HG02610 (cell line): ENCODE measurements around the gene BHLHE40.

ENCODE experiments used
- ATAC-seq: cut with Tn5 transposase; IDR thresholded peaks from one replicate; pipeline ENCODE4 v1.9.1; 2021; ENCODE audit warnings: mild to moderate bottlenecking, moderate library complexity; ENCODE audit not compliant: unreplicated experiment

Gene BHLHE40

GRCh38 chr3:5016211-5017161 is 37.2 kb downstream of the BHLHE40 start:
- peak; percentile 38 for ATAC-seq

DNA sequence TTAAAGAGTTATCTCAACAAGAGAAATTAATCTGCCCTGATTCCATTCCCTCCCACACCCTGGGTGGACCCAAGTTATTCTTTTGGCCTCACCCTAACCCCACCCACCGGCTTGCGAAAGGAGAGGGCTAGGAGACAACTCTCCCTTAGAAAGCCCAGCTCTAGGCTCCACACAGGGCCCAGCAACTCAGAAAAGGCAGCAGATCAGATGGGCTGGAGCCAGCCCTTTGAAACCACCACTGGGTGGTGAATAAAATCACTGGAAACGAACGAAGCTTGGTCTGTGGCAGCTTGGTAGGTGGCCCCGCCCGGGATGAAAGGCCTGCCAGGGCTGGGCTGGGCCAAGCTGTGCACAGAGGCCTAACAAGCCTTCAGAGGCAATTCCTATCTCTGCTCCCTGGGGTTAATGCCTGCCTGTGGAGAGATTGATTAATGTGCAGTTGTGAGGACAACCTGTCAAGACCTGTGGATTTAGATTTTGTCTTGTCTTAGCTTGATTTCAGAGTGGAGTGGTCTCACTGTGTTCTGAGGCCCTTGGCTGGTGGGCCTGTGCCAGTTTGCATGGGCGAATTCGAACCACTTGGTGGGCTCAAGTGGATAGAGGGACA is 38.8 kb downstream of the BHLHE40 start:
- ATAC-seq = no peak

DNA sequence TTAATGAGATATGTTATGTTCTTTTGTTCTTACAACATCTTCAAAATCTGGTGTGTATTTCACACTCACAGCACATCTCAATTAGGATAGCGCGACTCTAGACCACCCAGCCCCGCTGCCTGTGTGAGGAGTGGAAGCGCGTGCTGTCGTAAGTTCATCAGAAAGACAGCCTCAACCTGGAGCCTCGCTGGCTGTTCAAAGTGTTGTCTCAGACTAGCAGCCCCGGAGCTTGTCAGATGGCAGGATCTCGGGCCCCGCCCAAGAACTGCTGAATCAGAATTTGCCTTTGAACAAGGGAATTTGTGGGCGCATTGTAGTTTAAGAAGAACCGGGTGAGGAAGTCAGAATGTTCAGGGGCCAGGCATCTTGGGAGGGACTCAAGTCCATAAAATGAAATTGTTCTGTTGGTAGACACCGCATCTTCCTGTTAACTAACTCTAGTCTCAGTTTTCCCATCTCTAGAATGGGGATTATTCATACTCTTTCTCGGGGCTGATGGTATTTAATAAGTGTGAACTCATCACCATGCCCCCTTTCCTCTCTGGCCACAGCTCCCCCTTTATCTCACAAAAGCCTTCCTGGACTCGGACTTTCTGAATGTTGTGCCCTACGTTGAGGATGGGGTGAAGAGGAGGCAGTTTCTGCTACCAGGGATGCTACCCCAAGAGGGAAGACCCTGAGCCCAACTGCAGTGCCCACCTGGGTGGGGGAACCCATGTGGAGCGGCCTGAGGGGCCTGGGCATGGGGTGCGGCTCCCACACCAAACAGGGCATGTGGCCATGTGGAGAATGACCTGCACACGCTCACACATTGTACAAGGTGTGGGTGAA is 40.4 kb downstream of the BHLHE40 start:
- no peak for ATAC-seq

DNA sequence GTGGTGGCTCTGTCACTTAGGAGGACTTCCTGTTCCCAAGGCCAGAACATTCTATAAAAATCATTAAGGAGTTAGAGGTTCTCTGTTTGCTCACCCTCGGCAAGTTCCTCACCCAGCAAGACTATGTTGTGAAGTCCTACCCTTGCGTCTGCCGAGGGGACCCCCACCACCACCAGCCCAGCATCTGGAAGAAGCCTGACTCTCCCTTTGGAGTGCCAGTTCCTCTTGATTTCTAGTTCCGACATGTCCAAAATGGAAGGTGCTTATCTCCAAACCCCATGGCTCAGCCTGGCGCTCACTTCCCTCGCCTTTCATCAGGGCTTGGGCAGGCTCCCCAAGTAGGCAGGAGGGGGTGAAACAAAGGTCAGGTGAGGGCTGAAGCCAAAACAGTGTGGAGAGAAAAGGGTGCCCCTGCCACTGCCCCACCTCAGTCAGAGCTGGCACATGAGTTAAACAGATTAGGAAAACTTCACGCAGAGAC is 41.0 kb downstream of the BHLHE40 start:
- no peak for ATAC-seq

GRCh38 chr3:5021116-5022092 is 42.2 kb downstream of the BHLHE40 start:
- no peak for ATAC-seq

DNA sequence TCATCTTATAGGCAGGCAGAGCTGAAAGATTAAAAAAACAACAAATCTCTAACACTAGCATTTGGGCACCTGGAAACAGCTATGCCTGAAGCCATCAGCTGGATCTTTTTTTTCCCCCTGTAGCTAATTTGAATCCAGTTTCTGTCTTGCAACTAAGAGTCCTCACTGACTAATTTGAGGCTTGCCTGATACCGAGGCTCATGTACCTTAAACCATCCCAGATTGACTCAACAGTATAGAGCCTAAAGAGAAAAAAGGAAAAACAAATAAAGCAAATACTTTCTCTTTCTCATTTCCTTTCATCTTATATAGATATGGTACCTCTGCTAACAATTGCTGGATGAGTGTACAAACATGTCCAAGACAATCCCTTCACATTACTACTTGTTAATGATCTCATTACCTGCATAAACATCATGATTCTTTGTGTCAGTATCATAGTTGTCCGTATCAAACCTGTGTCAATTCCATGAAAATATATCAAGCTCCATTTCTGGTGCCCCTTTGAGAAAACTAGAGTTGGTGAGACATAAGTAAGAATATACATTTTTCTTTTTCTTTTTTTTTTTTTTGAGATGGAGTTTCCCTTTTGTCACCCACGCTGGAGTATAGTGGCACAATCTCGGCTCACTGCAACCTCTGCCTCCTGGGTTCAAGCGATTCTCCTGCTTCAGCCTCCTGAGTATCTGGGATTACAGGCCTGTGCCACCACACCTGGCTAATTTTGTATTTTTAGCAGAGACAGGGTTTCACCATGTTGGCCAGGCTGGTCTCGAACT is 43.1 kb downstream of the BHLHE40 start:
- ATAC-seq = peak; percentile 86

DNA sequence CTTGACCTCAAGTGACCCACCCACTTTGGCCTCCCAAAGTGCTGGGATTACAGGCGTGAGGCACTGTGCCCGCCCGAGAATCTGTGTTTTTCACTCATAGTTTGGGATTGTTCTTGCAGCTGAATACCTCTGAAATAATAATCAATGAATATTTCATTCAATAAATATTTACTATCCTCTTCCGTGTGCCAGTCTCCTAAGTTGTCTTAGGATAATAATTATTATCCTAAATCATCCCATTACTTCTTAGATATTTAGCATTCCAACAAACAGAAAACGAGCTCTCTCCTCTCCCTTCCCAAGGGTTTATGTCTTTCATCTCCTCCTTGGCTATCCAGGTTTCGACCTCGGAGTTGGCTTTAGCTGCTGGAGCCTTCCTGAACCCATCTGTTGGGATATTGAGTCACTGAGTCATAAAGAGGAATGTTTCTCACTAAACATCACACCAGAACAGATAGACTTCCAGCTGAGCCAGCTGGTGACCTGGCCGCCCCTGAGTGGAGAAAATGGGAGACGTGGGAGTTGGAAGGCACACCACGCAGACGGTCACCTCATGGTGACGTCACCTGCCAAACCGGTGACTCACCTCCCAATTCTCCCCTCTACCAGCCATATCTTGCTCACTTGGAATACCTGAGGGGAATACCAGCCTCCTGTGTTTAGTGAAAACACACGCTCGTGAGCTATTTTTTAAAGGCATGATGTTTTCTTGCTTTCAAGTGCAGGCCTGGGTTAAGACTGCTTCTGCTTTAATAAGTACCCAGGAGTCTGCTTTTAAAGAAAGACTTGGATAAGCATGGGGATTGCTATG is 43.9 kb downstream of the BHLHE40 start:
- ATAC-seq = no peak

DNA sequence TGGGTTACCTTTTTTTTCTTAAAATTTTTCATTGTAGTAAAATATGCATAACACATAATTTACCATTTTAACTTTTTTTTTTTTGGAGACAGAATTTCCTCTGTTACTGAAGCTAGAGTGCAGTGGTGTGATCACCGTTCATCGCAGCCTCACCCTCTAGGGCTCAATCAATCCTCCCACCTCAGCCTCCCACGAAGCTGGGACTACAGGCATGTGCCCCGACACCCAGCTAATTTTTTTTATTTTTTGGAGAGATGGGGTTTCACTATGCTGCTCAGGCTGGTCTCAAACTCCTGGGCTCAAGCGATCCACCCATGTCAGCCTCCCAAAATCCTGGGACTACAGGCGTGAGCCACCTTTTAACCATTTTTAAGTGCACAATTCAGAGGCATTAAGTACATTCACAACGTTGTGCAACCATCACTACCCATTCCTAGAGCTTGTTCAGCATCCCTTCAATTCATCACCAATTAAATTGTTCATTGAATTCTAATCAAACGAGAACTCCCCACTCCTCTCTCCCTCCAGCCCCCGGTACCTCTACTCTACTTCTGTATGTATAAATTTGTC is 44.6 kb downstream of the BHLHE40 start:
- no peak for ATAC-seq

DNA sequence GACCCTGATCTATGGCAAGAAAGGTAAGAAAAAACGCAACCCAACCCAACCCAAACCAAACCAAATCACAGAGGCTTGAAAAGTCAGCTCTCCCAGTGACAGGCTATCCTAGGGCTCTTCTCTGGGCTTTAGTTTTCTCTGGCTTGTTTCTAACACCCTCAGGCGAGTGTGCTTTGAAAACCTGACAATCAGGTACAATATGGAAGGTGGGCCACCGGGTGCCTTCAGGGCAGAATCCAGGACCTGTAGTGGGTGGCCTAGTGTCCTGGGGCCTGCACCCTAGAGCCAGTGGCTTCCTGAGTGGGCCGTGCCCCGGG is 46.8 kb downstream of the BHLHE40 start:
- ATAC-seq = no peak

- no peak for ATAC-seq
Measured at GRCh38 chr3:5029715-5030114, 50.5 kb downstream of the BHLHE40 start.

- no peak for ATAC-seq
Measured at GRCh38 chr3:5030152-5030551, 50.9 kb downstream of the BHLHE40 start.

- ATAC-seq = no peak
Measured at GRCh38 chr3:5032844-5033243, 53.6 kb downstream of the BHLHE40 start.
